ENCODE results near the gene HS6ST1. TPM values are rescaled to one million over a fixed set of nuclear protein-coding genes. Genes with fewer than 3 reads are reported as not detected.

The HS6ST1 gene
- total RNA-seq, 1 donor from 2014 or later: 141 TPM

GRCh38 chr2:128293426-128293755 lies 25.3 kb downstream of the HS6ST1 start:
- Mint-ChIP-seq H3K9me3 (peaks cover 10% of the 10 kb centered on the region), H3K4me3 (no peak overlapping the region), H3K4me1 (peaks cover 24% of the 10 kb centered on the region), H3K27me3 (ENCODE audit: low read depth) (no peaks in the 10 kb centered on the region), H3K36me3 (peaks cover 25% of the 10 kb centered on the region), H3K27ac (peak overlapping the region; percentile 75)
- DNase-seq (ENCODE audit: low spot score in 2 of 2, unreplicated experiment in 2 of 2): no peak
- TF ChIP-seq, protein P1, sequence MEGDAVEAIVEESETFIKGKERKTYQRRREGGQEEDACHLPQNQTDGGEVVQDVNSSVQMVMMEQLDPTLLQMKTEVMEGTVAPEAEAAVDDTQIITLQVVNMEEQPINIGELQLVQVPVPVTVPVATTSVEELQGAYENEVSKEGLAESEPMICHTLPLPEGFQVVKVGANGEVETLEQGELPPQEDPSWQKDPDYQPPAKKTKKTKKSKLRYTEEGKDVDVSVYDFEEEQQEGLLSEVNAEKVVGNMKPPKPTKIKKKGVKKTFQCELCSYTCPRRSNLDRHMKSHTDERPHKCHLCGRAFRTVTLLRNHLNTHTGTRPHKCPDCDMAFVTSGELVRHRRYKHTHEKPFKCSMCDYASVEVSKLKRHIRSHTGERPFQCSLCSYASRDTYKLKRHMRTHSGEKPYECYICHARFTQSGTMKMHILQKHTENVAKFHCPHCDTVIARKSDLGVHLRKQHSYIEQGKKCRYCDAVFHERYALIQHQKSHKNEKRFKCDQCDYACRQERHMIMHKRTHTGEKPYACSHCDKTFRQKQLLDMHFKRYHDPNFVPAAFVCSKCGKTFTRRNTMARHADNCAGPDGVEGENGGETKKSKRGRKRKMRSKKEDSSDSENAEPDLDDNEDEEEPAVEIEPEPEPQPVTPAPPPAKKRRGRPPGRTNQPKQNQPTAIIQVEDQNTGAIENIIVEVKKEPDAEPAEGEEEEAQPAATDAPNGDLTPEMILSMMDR (IDR thresholded peaks at IDR 0.05; ENCODE audit: unreplicated experiment): no peak

- Mint-ChIP-seq H3K36me3 (peaks cover 20% of the 10 kb centered on the region), H3K9me3 (peaks cover 4% of the 10 kb centered on the region), H3K4me3 (no peak overlapping the region), H3K4me1 (peaks cover 24% of the 10 kb centered on the region), H3K27me3 (ENCODE audit: low read depth) (no peaks in the 10 kb centered on the region), H3K27ac (peak overlapping the region; percentile 75)
- no peak for DNase-seq (ENCODE audit: low spot score in 2 of 2, unreplicated experiment in 2 of 2)
- TF ChIP-seq, protein P1 (IDR thresholded peaks at IDR 0.05; ENCODE audit: unreplicated experiment): no peak
Measured at GRCh38 chr2:128292599-128293425, 25.9 kb downstream of the HS6ST1 start.

GRCh38 chr2:128291844-128292598 lies 26.6 kb downstream of the HS6ST1 start:
- Mint-ChIP-seq H3K27me3 (ENCODE audit: low read depth) (no peaks in the 10 kb centered on the region), H3K36me3 (peaks cover 18% of the 10 kb centered on the region), H3K27ac (no peak overlapping the region), H3K9me3 (peaks cover 4% of the 10 kb centered on the region), H3K4me3 (no peak overlapping the region), H3K4me1 (peaks cover 24% of the 10 kb centered on the region)
- TF ChIP-seq, protein P1 (IDR thresholded peaks at IDR 0.05; ENCODE audit: unreplicated experiment): no peak
- no peak for DNase-seq (ENCODE audit: low spot score in 2 of 2, unreplicated experiment in 2 of 2)

DNA sequence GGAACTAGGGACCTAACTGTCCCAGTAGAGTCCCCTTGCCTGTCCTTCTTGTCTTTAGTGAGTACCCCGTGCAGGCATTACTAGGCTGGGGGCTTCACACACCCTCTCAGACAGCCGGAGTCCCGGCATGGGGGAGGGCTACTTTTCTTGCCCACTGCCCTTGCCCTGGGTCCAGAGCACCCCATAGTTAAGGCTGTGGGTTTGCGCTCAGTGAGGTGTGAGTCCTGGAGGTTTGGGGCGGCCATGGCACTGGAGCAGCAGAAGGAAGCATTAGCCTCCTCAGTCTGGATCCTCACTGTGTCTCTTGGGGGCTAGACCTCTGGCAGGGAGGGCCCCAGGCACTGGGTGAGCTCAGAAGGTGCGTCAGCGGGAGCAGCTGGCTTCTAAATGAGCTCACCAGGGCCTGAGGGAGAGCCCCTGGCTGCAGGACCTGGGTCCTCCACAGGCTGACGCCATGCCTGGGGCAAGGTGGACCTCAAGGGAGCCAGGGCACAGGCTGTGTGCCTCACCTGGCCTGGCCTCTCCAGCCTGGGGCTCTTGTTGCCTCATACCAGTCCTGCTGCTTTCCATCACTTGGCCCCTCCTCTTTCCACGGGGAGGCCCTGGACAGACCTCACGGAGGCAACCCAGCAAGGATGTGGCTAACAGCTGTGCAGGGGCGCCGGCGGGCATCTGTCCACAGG lies 27.4 kb downstream of the HS6ST1 start:
- DNase-seq (ENCODE audit: low spot score in 2 of 2, unreplicated experiment in 2 of 2): no peak
- H3K9me3 Mint-ChIP-seq: peaks cover 4% of the 10 kb centered on the region

GRCh38 chr2:128290356-128290755 lies 28.3 kb downstream of the HS6ST1 start:
- DNase-seq (ENCODE audit: low spot score in 2 of 2, unreplicated experiment in 2 of 2): no peak
- Mint-ChIP-seq H3K36me3 (peaks cover 8% of the 10 kb centered on the region), H3K4me3 (no peak overlapping the region), H3K27me3 (ENCODE audit: low read depth) (no peaks in the 10 kb centered on the region), H3K27ac (no peak overlapping the region), H3K4me1 (peaks cover 30% of the 10 kb centered on the region), H3K9me3 (peaks cover 4% of the 10 kb centered on the region)
- TF ChIP-seq, protein P1 (IDR thresholded peaks at IDR 0.05; ENCODE audit: unreplicated experiment): no peak

More for the DNA sequence above, 27.4 kb downstream of the HS6ST1 start:
- peaks cover 31% of the 10 kb centered on the region for H3K4me1 Mint-ChIP-seq
- no peak overlapping the region for H3K4me3 Mint-ChIP-seq
- H3K27ac Mint-ChIP-seq: no peak overlapping the region
- no peaks in the 10 kb centered on the region for H3K27me3 Mint-ChIP-seq (ENCODE audit: low read depth)
- peaks cover 12% of the 10 kb centered on the region for H3K36me3 Mint-ChIP-seq
- TF ChIP-seq, protein P1 (IDR thresholded peaks at IDR 0.05; ENCODE audit: unreplicated experiment): no peak

Measured in mesothelial cell of epicardium (in vitro differentiated cells).